Measurements from ENCODE around the gene GDF7. TPM values are rescaled to one million over a fixed set of nuclear protein-coding genes. Genes with fewer than 3 reads are reported as not detected.

GDF7 gene
- total and polyA plus RNA-seq, 2 of the 4 experiments (the other 2 are of a cell fraction) = under 0.01 to 0.02 TPM

DNA sequence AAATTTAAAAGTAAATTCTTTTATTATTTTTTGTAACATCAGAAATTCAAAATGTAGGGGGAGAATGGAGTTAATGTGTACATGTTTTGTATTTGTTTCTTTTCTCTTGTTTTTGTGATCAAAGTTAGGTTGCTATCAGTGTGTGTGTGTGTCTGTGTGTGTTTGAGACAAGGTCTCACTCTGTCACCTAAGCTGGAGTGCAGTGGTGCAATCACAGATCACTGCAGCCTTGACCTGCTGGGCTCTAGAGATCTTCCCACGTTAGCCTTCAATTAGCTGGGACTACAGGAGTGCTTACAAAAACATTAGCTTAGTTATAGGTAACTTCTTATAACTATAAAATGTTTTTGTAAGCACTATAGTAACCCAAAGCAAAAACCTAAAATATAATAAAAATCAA lies 50.7 kb downstream of the GDF7 start:
- no peak overlapping the region for H4K5ac ChIP-seq (ENCODE audit: low read depth, low read length)
- H4K20me1 ChIP-seq (ENCODE audit: insufficient read depth, low read length) = no peaks in the 10 kb centered on the region
- H3K9ac ChIP-seq (ENCODE audit: low read depth, low read length) = no peak overlapping the region
- H2BK20ac ChIP-seq (ENCODE audit: low read depth, low read length) = no peak overlapping the region
- 0 out of 2 replicates have a peak, but pooled peaks cover 1% of the 10 kb centered on the region for H3K36me3 ChIP-seq (ENCODE audit: control insufficient read depth, insufficient read depth, low read length)
- H2BK5ac ChIP-seq (ENCODE audit: low read depth, low read length, poor library complexity, severe bottlenecking) = no peak overlapping the region
- H3K56ac ChIP-seq (ENCODE audit: extremely low read depth, insufficient read depth, low read length) = no peak overlapping the region
- no peak overlapping the region for H2BK15ac ChIP-seq (ENCODE audit: low read depth, low read length)
- no peak overlapping the region for H3K18ac ChIP-seq (ENCODE audit: low read depth, low read length)
- H3K79me1 ChIP-seq (ENCODE audit: low read depth in 1 of 2, low read length in 2 of 2) = no peaks in the 10 kb centered on the region
- H3K4me3 ChIP-seq (ENCODE audit: insufficient read depth, low read depth, low read length) = no peak overlapping the region
- no peak for DNase-seq
- H3K9me1 ChIP-seq (ENCODE audit: insufficient read depth, low read length) = no peaks in the 10 kb centered on the region
- H3K27ac ChIP-seq (ENCODE audit: insufficient read depth, low read length) = no peak overlapping the region
- WGBS, 2 experiments (ENCODE audit: extremely low coverage in 2 of 2, insufficient read length in 1 of 2) = no CpG with 5 or more reads among the region's 1 CpG
- H4K8ac ChIP-seq (ENCODE audit: low read depth in 2 of 2, low read length in 2 of 2) = no peak overlapping the region
- in situ Hi-C loops (cut with MboI; ENCODE audit: low sequenced_read_pairs) (no loop called here), intact Hi-C loops (cut with micrococcal nuclease) (no loop called here), dilution Hi-C loops (cut with HindIII; ENCODE audit: low sequenced_read_pairs, unreplicated experiment) (no loop called here)
- H2AK9ac ChIP-seq (replicated peaks; ENCODE audit: low read depth, low read length, poor library complexity) = no peak overlapping the region
- no peak overlapping the region for H3K14ac ChIP-seq (replicated peaks; ENCODE audit: low read depth, low read length)
- no peak overlapping the region for H2AFZ ChIP-seq (replicated peaks; ENCODE audit: low read length, poor library complexity)
- no peak for TF ChIP-seq SMC3 (IDR thresholded peaks at IDR 0.05; ENCODE audit: low read depth, low read length)
- no peak for TF ChIP-seq CEBPB (IDR thresholded peaks at IDR 0.05; ENCODE audit: low read depth, low read length)
- no peak for ATAC-seq (ENCODE audit: low read depth)
- H2BK120ac ChIP-seq (ENCODE audit: low read depth, low read length) = no peak overlapping the region
- no peak overlapping the region for H4K91ac ChIP-seq (ENCODE audit: insufficient read depth, low read depth, low read length)
- H2AK5ac ChIP-seq (ENCODE audit: low read depth, low read length) = no peak overlapping the region
- ChIA-PET POLR2A (ENCODE audit: unreplicated experiment) (no interaction called here), CTCF (no interaction called here)
- no peaks in the 10 kb centered on the region for H3K4me1 ChIP-seq (ENCODE audit: control insufficient read depth, insufficient read depth, low read length)
- no TSS peak for BruUV-seq (replicated peaks)
- no peak overlapping the region for H3K23ac ChIP-seq (ENCODE audit: low read depth, low read length)
- H3K9me3 ChIP-seq (ENCODE audit: control insufficient read depth, insufficient read depth, low read length) = peaks cover 2% of the 10 kb centered on the region
- no peaks in the 10 kb centered on the region for H3K27me3 ChIP-seq (ENCODE audit: control insufficient read depth, insufficient read depth, low read length)
- no peak overlapping the region for H3K4me2 ChIP-seq (ENCODE audit: low read depth, low read length)
- H3K4ac ChIP-seq (ENCODE audit: low read depth, low read length) = no peak overlapping the region

Data from IMR-90 (cell line).